ENCODE results near the gene LSAMP. TPM values are rescaled to one million over a fixed set of nuclear protein-coding genes. Genes with fewer than 3 reads are reported as not detected.
"Not testable (repeated sequence)": the region's sequence is repeated elsewhere in the genome, so short reads cannot be mapped to it uniquely, and the experiment has no call there.

LSAMP gene
- total RNA-seq, 1 donor from 2014 or later: 24.6 TPM

DNA sequence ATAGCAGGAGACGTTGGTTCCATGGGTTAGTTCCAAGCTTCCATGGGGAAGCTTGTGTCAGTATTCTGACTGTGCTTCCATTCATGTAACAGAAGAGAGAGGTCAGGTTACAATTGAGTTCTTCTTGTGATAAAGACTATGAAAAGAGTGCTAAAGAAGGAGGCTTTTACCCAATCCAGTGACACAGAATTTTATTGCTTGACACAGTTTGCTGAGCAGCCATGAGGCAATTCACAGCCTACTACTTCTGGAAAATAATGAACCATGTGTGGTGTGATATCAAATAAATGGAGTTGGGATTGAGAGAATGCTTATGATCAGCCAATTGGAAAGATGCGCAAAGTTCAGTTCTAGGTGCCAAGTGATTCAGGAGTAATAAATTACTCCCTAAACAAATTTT lies 233.4 kb downstream of the LSAMP start:
- H3K9me3 ChIP-seq: no peaks in the 10 kb centered on the region
- intact Hi-C loops (cut with DNase I): no loop called here
- no peaks in the 10 kb centered on the region for H3K36me3 ChIP-seq
- no peaks in the 10 kb centered on the region for H3K4me1 ChIP-seq
- TF ChIP-seq, protein P1, sequence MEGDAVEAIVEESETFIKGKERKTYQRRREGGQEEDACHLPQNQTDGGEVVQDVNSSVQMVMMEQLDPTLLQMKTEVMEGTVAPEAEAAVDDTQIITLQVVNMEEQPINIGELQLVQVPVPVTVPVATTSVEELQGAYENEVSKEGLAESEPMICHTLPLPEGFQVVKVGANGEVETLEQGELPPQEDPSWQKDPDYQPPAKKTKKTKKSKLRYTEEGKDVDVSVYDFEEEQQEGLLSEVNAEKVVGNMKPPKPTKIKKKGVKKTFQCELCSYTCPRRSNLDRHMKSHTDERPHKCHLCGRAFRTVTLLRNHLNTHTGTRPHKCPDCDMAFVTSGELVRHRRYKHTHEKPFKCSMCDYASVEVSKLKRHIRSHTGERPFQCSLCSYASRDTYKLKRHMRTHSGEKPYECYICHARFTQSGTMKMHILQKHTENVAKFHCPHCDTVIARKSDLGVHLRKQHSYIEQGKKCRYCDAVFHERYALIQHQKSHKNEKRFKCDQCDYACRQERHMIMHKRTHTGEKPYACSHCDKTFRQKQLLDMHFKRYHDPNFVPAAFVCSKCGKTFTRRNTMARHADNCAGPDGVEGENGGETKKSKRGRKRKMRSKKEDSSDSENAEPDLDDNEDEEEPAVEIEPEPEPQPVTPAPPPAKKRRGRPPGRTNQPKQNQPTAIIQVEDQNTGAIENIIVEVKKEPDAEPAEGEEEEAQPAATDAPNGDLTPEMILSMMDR (IDR thresholded peaks at IDR 0.05): no peak
- H3K4me3 ChIP-seq: no peak overlapping the region
- H3K27ac ChIP-seq: no peak overlapping the region
- ATAC-seq (no peak), DNase-seq (no peak)
- H3K27me3 ChIP-seq: no peaks in the 10 kb centered on the region

DNA sequence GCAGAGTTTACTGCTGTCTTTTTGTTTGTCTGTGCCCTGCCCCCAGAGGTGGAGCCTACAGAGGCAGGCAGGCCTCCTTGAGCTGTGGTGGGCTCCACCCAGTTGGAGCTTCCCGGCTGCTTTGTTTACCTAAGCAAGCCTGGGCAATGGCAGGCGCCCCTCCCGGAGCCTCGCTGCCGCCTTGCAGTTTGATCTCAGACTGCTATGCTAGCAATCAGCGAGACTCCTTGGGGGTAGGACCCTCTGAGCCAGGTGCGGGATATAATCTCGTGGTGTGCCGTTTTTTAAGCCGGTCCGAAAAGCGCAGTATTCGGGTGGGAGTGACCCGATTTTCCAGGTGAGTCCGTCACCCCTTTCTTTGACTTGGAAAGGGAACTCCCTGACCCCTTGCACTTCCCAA lies 236.5 kb downstream of the LSAMP start:
- ATAC-seq; intact Hi-C loops (cut with DNase I): not testable (repeated sequence)

DNA sequence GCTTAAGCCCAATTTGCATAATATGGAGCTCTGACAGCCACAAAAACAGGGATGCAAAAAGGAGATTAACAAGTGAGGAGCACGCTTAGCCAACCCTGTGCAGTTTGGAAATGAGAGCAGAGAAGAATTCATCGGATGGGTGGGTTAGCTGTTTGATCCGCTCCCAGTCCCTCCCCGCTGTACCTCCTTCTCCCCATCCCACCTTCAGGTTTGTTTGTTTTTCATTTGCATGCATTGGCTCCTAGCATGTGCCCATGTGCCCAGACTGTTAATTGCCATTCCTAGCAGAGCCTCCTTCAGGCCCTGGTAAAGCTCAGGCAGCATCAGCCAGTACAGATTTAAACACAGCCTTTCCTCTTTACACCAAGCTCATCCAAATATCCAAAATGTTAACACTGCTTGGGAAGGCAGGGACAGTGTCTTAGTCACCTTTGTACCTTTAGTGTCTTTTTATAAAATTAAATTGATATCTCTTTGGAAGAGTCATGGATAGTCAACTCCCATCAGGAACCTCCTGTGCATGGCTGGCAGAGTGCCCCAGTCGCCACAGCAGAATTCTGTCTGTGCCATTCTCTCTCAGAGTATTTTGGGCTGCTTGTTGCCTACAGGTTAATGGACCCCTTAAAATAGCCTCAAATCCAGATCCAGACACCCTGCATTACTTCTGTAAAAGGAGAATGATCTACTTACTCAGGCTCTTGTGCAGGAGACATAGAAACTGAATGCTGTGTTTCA lies 244.2 kb downstream of the LSAMP start:
- ATAC-seq (no peak), DNase-seq (no peak)
- TF ChIP-seq, protein P1 (IDR thresholded peaks at IDR 0.05): no peak
- no peaks in the 10 kb centered on the region for H3K36me3 ChIP-seq
- H3K27me3 ChIP-seq: no peaks in the 10 kb centered on the region
- H3K4me3 ChIP-seq: no peak overlapping the region
- H3K9me3 ChIP-seq: no peaks in the 10 kb centered on the region
- intact Hi-C loops (cut with DNase I): no loop called here
- H3K27ac ChIP-seq: no peak overlapping the region
- H3K4me1 ChIP-seq: no peaks in the 10 kb centered on the region

More for the DNA sequence above, 236.5 kb downstream of the LSAMP start:
- not testable (repeated sequence) for H3K4me3 ChIP-seq, H3K9me3 ChIP-seq, H3K36me3 ChIP-seq, H3K27me3 ChIP-seq, DNase-seq, H3K4me1 ChIP-seq, H3K27ac ChIP-seq

DNA sequence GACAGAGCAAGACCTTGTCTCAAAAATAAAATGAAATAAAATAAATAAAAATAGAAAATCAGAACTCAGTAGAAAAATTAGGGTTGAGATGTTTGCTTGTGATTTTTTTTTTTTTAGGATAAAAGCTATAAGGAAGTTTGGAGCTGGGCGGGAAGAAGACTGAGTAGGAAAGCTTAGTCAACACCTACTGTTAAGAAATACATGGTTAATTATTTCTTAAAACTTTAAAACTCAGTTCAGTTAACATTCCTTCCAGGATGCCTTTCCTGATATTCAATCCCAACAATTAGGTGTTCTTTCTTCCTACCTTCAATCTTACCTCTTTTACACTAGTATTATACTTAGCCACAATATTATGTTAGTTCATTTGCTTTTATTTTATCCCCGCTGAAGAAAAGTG lies 246.2 kb downstream of the LSAMP start:
- no peaks in the 10 kb centered on the region for H3K36me3 ChIP-seq
- no peaks in the 10 kb centered on the region for H3K4me1 ChIP-seq
- no peaks in the 10 kb centered on the region for H3K27me3 ChIP-seq
- TF ChIP-seq, protein P1 (IDR thresholded peaks at IDR 0.05): no peak
- no peaks in the 10 kb centered on the region for H3K9me3 ChIP-seq
- intact Hi-C loops (cut with DNase I): no loop called here
- H3K4me3 ChIP-seq: no peak overlapping the region
- ATAC-seq: no peak
- no peak for DNase-seq
- no peak overlapping the region for H3K27ac ChIP-seq

DNA sequence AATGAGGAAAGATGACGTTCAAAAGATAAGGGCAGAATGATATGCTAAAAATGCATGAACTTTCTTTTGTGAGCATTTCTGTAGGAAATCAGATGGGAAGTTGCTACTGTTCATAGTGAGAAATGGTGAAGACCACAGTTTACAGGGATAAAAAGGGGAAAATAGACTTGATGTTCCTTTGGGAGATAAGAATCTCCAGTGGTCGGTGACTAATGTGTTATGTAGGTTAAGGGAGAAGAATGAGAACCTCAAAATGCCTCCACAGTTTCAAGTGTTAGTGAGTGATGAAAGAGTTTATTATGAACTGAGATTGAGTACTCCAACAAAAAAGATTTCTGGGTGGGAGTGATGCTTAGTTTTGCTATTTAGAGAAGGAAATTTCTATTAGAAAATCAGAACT lies 247.2 kb downstream of the LSAMP start:
- intact Hi-C loops (cut with DNase I): no loop called here
- DNase-seq (no peak), ATAC-seq (no peak)
- no peaks in the 10 kb centered on the region for H3K27me3 ChIP-seq
- no peak overlapping the region for H3K27ac ChIP-seq
- H3K4me3 ChIP-seq: no peak overlapping the region
- H3K4me1 ChIP-seq: no peaks in the 10 kb centered on the region
- no peaks in the 10 kb centered on the region for H3K9me3 ChIP-seq
- TF ChIP-seq, protein P1 (IDR thresholded peaks at IDR 0.05): no peak
- no peaks in the 10 kb centered on the region for H3K36me3 ChIP-seq

DNA sequence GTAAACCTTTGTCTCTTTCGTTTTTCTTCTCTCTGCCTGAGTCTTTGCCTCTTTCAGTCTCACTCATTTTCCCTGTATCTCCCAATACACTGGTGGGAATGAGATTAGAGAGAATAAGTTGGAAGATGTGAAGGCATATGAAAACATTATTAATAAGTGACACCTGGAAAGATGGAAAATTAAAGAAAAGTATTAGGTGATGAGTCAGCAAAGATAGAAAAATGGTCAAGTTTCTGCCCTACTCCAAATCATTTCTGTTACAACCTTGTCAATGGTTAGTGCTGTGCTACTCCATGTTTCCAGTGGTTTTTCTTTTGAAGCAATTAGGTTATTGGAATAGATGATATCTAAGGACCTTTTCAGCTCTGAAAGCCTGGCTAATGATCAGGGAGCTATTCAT lies 252.8 kb downstream of the LSAMP start:
- intact Hi-C loops (cut with DNase I): no loop called here
- no peak for DNase-seq
- ATAC-seq: no peak

More for the DNA sequence above, 252.8 kb downstream of the LSAMP start:
- H3K9me3 ChIP-seq: no peaks in the 10 kb centered on the region
- no peaks in the 10 kb centered on the region for H3K27me3 ChIP-seq
- no peaks in the 10 kb centered on the region for H3K36me3 ChIP-seq
- H3K4me3 ChIP-seq: no peak overlapping the region
- TF ChIP-seq, protein P1 (IDR thresholded peaks at IDR 0.05): no peak
- H3K27ac ChIP-seq: no peak overlapping the region
- H3K4me1 ChIP-seq: no peaks in the 10 kb centered on the region

All from upper lobe of right lung (tissue), 1 donor.